H1 (cell line): ENCODE results near the gene NAV2. TPM values are rescaled to one million over a fixed set of nuclear protein-coding genes. Genes with fewer than 3 reads are reported as not detected.

Experiments
- CTCF ChIA-PET: fragments of 300-600 bp; sonication (Branson Sonifier 250); formaldehyde crosslinking; loops from one replicate; lab custom pipeline; 2021; ENCODE audit not compliant: partially characterized antibody; lab: Charles Lee
- POLR2A ChIA-PET: fragments of 300-600 bp; sonication (Branson Sonifier 250); formaldehyde crosslinking; loops from one replicate; lab custom pipeline; 2021; ENCODE audit warnings: inconsistent platforms; ENCODE audit not compliant: partially characterized antibody; lab: Charles Lee
- DNase-seq, 2 experiments: peaks; one replicate each; pipeline versions ENCODE4 v3.0.0 to v3.0.0-alpha.2; 2010 to 2022; ENCODE audit warnings: low spot score in 2 of 2, low read depth in 1 of 2, mixed read lengths in 1 of 2
- FAIRE-seq: peaks from 2 replicates; lab custom pipeline; 2011; peaks lifted over from hg19 to GRCh38; lab: Jason Lieb, UNC
- H2AFZ ChIP-seq: 2 replicates; pipeline ENCODE4 v1.8.1; 2012; ENCODE audit warnings: low read length, inconsistent platforms
- H2AK5ac ChIP-seq: 2 replicates; pipeline ENCODE4 v1.6.1; 2013; ENCODE audit warnings: low read depth, low read length
- H2BK120ac ChIP-seq: replicated peaks from 2 replicates; pipeline ENCODE3; 2013; ENCODE audit warnings: low read depth, low read length, inconsistent platforms
- H2BK12ac ChIP-seq: 2 replicates; pipeline ENCODE4 v1.6.1; 2013; ENCODE audit warnings: low read depth, low read length
- H2BK15ac ChIP-seq: 2 replicates; pipeline ENCODE4 v1.6.1; 2013; ENCODE audit warnings: low read length
- H2BK20ac ChIP-seq: 2 replicates; pipeline ENCODE4 v1.6.1; 2013; ENCODE audit warnings: low read length
- H2BK5ac ChIP-seq: 2 replicates; pipeline ENCODE4 v1.6.1; 2013; ENCODE audit warnings: low read depth, low read length
- H3K14ac ChIP-seq: 2 replicates; pipeline ENCODE4 v1.6.1; 2013; ENCODE audit warnings: inconsistent platforms; ENCODE audit not compliant: insufficient read length
- H3K18ac ChIP-seq: 2 replicates; pipeline ENCODE4 v1.6.1; 2013; ENCODE audit warnings: low read length; ENCODE audit errors: extremely low read depth
- H3K23ac ChIP-seq: 2 replicates; pipeline ENCODE4 v1.6.1; 2013; ENCODE audit warnings: inconsistent platforms; ENCODE audit not compliant: insufficient read length
- H3K23me2 ChIP-seq: 2 replicates; pipeline ENCODE4 v1.6.1; 2013; ENCODE audit warnings: low read depth, low read length
- H3K27ac ChIP-seq: 2 replicates; pipeline ENCODE4 v1.6.1; 2011; ENCODE audit warnings: low read depth, low read length, inconsistent platforms
- H3K27me3 ChIP-seq, 4 experiments: replicated peaks in 1 of 4; 1 replicate in 1 of 4; 2 replicates in 3 of 4; pipeline versions ENCODE4 v1.6.1 to v1.8.1; 2011 to 2013; ENCODE audit warnings: low read length in 3 of 4, mild to moderate bottlenecking in 3 of 4, inconsistent platforms in 2 of 4, mixed read lengths in 2 of 4, moderate library complexity in 1 of 4; ENCODE audit not compliant: control insufficient read depth in 3 of 4, insufficient read depth in 3 of 4; ENCODE audit errors: extremely low read depth in 1 of 4
- H3K36me3 ChIP-seq, 4 experiments: 2 replicates each; pipeline versions ENCODE4 v1.6.1 to v1.8.1; 2011 to 2013; ENCODE audit warnings: mild to moderate bottlenecking in 4 of 4, low read length in 3 of 4, moderate library complexity in 2 of 4, control low read depth in 1 of 4, inconsistent platforms in 1 of 4; ENCODE audit not compliant: insufficient read depth in 4 of 4, control insufficient read depth in 2 of 4
- H3K4ac ChIP-seq: replicated peaks from 2 replicates; pipeline ENCODE3; 2013; ENCODE audit warnings: low read length, low read depth, mixed read lengths, inconsistent platforms; ENCODE audit not compliant: insufficient read length
- H3K4me1 ChIP-seq, 4 experiments: replicated peaks in 1 of 4; 1 replicate in 1 of 4; 2 replicates in 3 of 4; pipeline versions ENCODE4 v1.6.1 to v1.8.1; 2011 to 2013; ENCODE audit warnings: low read length in 3 of 4, inconsistent platforms in 2 of 4, mixed read lengths in 1 of 4; ENCODE audit not compliant: insufficient read depth in 4 of 4, control insufficient read depth in 3 of 4
- H3K4me2 ChIP-seq, 2 experiments: 2 replicates each; pipeline versions ENCODE4 v1.6.1 to v1.8.1; 2011 to 2013; ENCODE audit warnings: low read depth in 2 of 2, low read length in 2 of 2, control low read depth in 1 of 2, inconsistent platforms in 1 of 2, mild to moderate bottlenecking in 1 of 2; ENCODE audit not compliant: insufficient read depth in 1 of 2
- H3K4me3 ChIP-seq, 4 experiments: fragments of 200-600, 300-600 bp in 1 of 4; sonication (generic), shearing (Covaris generic), sonication (Bioruptor Twin) in 1 of 4; 2 replicates each; pipeline versions ENCODE4 v1.5.1 to v1.8.1; 2011 to 2016; ENCODE audit warnings: low read length in 4 of 4, low read depth in 3 of 4, control low read depth in 2 of 4, inconsistent platforms in 2 of 4, mild to moderate bottlenecking in 2 of 4, mixed read lengths in 1 of 4, moderate library complexity in 1 of 4; ENCODE audit not compliant: insufficient read depth in 2 of 4; ENCODE audit errors: extremely low read depth in 1 of 4
- H3K56ac ChIP-seq: replicated peaks from 2 replicates; pipeline ENCODE3; 2013; ENCODE audit warnings: low read depth, mild to moderate bottlenecking, mixed read lengths, low read length, inconsistent platforms; ENCODE audit not compliant: insufficient read length
- H3K79me1 ChIP-seq: 2 replicates; pipeline ENCODE4 v1.6.1; 2013; ENCODE audit warnings: low read depth, low read length, control low read depth
- H3K79me2 ChIP-seq, 2 experiments: 2 replicates each; pipeline versions ENCODE4 v1.6.1 to v1.8.1; 2012 to 2013; ENCODE audit warnings: low read length in 2 of 2, mild to moderate bottlenecking in 2 of 2, inconsistent platforms in 1 of 2; ENCODE audit not compliant: insufficient read depth in 2 of 2, control insufficient read depth in 1 of 2
- H3K9ac ChIP-seq, 4 experiments: replicated peaks in 1 of 4; 1 replicate in 1 of 4; 2 replicates in 3 of 4; pipeline versions ENCODE4 v1.6.1 to v1.8.1; 2011 to 2013; ENCODE audit warnings: low read depth in 3 of 4, low read length in 3 of 4, control low read depth in 2 of 4, mild to moderate bottlenecking in 2 of 4, moderate library complexity in 2 of 4, inconsistent platforms in 1 of 4; ENCODE audit errors: extremely low read depth in 1 of 4
- H3K9me3 ChIP-seq, 2 experiments: 2 replicates each; pipeline versions ENCODE4 v1.6.1 to v1.8.1; 2012 to 2013; ENCODE audit warnings: mild to moderate bottlenecking in 2 of 2, moderate library complexity in 2 of 2, control low read depth in 1 of 2, inconsistent platforms in 1 of 2, low read depth in 1 of 2, low read length in 1 of 2, mixed read lengths in 1 of 2; ENCODE audit not compliant: insufficient read depth in 2 of 2
- H4K20me1 ChIP-seq, 2 experiments: replicated peaks in 1 of 2; 2 replicates each; pipeline versions ENCODE3 to v1.8.1; 2011 to 2013; ENCODE audit warnings: inconsistent platforms in 2 of 2, low read length in 2 of 2, mild to moderate bottlenecking in 1 of 2; ENCODE audit not compliant: insufficient read depth in 2 of 2, control insufficient read depth in 1 of 2
- H4K5ac ChIP-seq: 2 replicates; pipeline ENCODE4 v1.6.1; 2013; ENCODE audit warnings: low read length, low read depth, mixed read lengths, inconsistent platforms; ENCODE audit not compliant: insufficient read length
- H4K8ac ChIP-seq: 2 replicates; pipeline ENCODE4 v1.8.0; 2013; ENCODE audit warnings: mild to moderate bottlenecking, moderate library complexity, low read length, inconsistent platforms; ENCODE audit not compliant: insufficient read depth; ENCODE audit errors: extremely low read depth
- H4K91ac ChIP-seq: replicated peaks from 2 replicates; pipeline ENCODE3; 2013; ENCODE audit warnings: low read length, mixed read lengths, inconsistent platforms; ENCODE audit not compliant: insufficient read length
- ASH2L ChIP-seq: fragments of 200-600, 300-600 bp; sonication (generic); IDR thresholded peaks from one replicate; pipeline ENCODE4 v1.7.1; 2017; ENCODE audit warnings: low read length
- HDAC2 ChIP-seq, 2 experiments: fragments of 300-600 bp in 1 of 2; sonication (generic) in 1 of 2; IDR thresholded peaks; 2 replicates each; pipeline ENCODE4 v1.6.1; 2011 to 2012; ENCODE audit warnings: low read depth in 2 of 2, low read length in 2 of 2, mild to moderate bottlenecking in 2 of 2, moderate library complexity in 2 of 2, borderline replicate concordance in 1 of 2, inconsistent platforms in 1 of 2
- RNF2 ChIP-seq: fragments of 200-900, 300-1000 bp; sonication (generic); IDR thresholded peaks from 2 replicates; pipeline ENCODE4 v1.7.1; 2016; ENCODE audit warnings: borderline replicate concordance, low read depth, mild to moderate bottlenecking, antibody characterized with exemption, low read length; ENCODE audit not compliant: poor library complexity, severe bottlenecking; ENCODE audit errors: missing control alignments
- SP1 ChIP-seq: IDR thresholded peaks from 2 replicates; pipeline ENCODE4 v1.6.1; 2011; ENCODE audit warnings: low read depth, low read length
- TBP ChIP-seq: IDR thresholded peaks from 2 replicates; pipeline ENCODE4 v1.6.1; 2011; ENCODE audit warnings: low read depth, low read length, improper control_type of control experiment
- WGBS, 2 experiments: shearing (Covaris generic) in 1 of 2; methylation state at CpG; one replicate each; pipeline versions ENCODE4 v1.1.6 to v1.1.7; 2013 to 2015; ENCODE audit warnings: low lambda C conversion rate in 2 of 2, mixed read lengths in 2 of 2, inconsistent platforms in 1 of 2, low coverage in 1 of 2, missing lambda C conversion rate in 1 of 2; ENCODE audit not compliant: insufficient replicate concordance in 2 of 2, insufficient coverage in 1 of 2, insufficient read length in 1 of 2; ENCODE audit errors: extremely low coverage in 1 of 2, missing lambda C conversion rate in 1 of 2; 5-methylcytosine and 5-hydroxymethylcytosine counted together
- polyA plus RNA-seq, 7 experiments: library from polyadenylated mRNA; depleted of rRNA in 3 of 7; stranded (reverse) in 5 of 7; unstranded in 2 of 7; fragments of >200 nt in 5 of 7; fragments of 200-250 nt in 2 of 7; gene quantifications; 1 replicate in 5 of 7; 2 replicates in 1 of 7; 4 replicates in 1 of 7; pipeline versions ENCODE4 v1.2.1 to v1.2.3, GENCODE V29; 2011 to 2013; ENCODE audit warnings: missing spikeins in 2 of 7, mixed read lengths in 2 of 7
- total RNA-seq: library from RNA; stranded (reverse); fragmentation: NEBNext Ultra II Directional; extraction: Animal tissue kit (Norgen Biotek cat#: 25700); gene quantifications from 2 replicates; pipeline ENCODE4 v1.2.1, GENCODE V29; 2021
- TF ChIP-seq, protein P1 (sequence below): IDR thresholded peaks from 2 replicates; pipeline ENCODE4 v1.6.1; 2012; ENCODE audit warnings: inconsistent platforms

The NAV2 gene
- total and polyA plus RNA-seq, 2 of the 8 experiments (the other 6 are each of a cell fraction or from before 2014, with no cell fraction given): 35.6 to 73.6 TPM

GRCh38 chr11:20065406-20065805 is 352.8 kb downstream of the NAV2 start:
- CTCF ChIA-PET: interaction anchor here (1.2 to 3.7 kb wide), 9 partner anchors 12 to 130 kb away, joined by 3 to 16 read pairs (median 4); no protein-coding TSS in a partner anchor
- H3K23me2 ChIP-seq: no peaks in the 10 kb centered on the region
- H3K27me3 ChIP-seq: no peaks in the 10 kb centered on the region
- no peak overlapping the region for H3K4me3 ChIP-seq
- H3K4me2 ChIP-seq: peak overlapping the region; percentile 20 to 41
- no peaks in the 10 kb centered on the region for H3K9me3 ChIP-seq
- peak overlapping the region; percentile 72 for H2BK120ac ChIP-seq
- H2AK5ac ChIP-seq: peak overlapping the region; percentile 91; the same call in 1 of the 2 replicates
- no peak overlapping the region for H3K14ac ChIP-seq
- no peak overlapping the region; the same call in 1 of the 2 replicates for H2BK15ac ChIP-seq
- H3K79me2 ChIP-seq: no peaks in the 10 kb centered on the region; a peak in 1 of 4 replicates
- H3K9ac ChIP-seq: no peak overlapping the region
- no peaks in the 10 kb centered on the region for H4K20me1 ChIP-seq
- H2AFZ ChIP-seq: no peak overlapping the region
- H2BK12ac ChIP-seq: peak overlapping the region; percentile 94
- H3K56ac ChIP-seq: peak overlapping the region; percentile 65
- peak overlapping the region; percentile 98 for H3K4ac ChIP-seq
- H3K27ac ChIP-seq: no peak overlapping the region; the same call in 1 of the 2 replicates
- H3K23ac ChIP-seq: peak overlapping the region; percentile 62
- peaks cover 4 to 44% (median 35%) of the 10 kb centered on the region in 4 experiments; a peak in 6 of 8 replicates for H3K36me3 ChIP-seq
- no peaks in the 10 kb centered on the region for H3K79me1 ChIP-seq
- POLR2A ChIA-PET: interaction anchor here (1.5 to 3.3 kb wide), 2 partner anchors 14 to 38 kb away, joined by 4 to 16 read pairs; no protein-coding TSS in a partner anchor
- peak overlapping the region; percentile 92; the same call in 1 of the 2 replicates for H2BK5ac ChIP-seq
- no peak for DNase-seq
- no peak for FAIRE-seq
- peak overlapping the region; percentile 96 for H2BK20ac ChIP-seq
- peak overlapping the region; percentile 64; the same call in 1 of the 2 replicates for H3K18ac ChIP-seq
- H4K8ac ChIP-seq: no peak overlapping the region
- 73% methylated on average over 2 of the region's 2 CpGs; no CpG with 5 or more reads in 1 of the 2 experiments for WGBS, 2 experiments
- peak overlapping the region; percentile 31 for H4K5ac ChIP-seq
- H4K91ac ChIP-seq: peak overlapping the region; percentile 84
- peaks cover 0 to 16% (median 14%) of the 10 kb centered on the region in 4 experiments; a peak in 6 of 7 replicates for H3K4me1 ChIP-seq
- TF ChIP-seq HDAC2 (IDR thresholded peaks at IDR 0.05; ENCODE audit: borderline replicate concordance in 1 of 2, low read depth in 2 of 2, low read length in 2 of 2) (no peak), ASH2L (no peak), TBP (no peak), RNF2 (no peak), SP1 (no peak)
- TF ChIP-seq, protein P1, sequence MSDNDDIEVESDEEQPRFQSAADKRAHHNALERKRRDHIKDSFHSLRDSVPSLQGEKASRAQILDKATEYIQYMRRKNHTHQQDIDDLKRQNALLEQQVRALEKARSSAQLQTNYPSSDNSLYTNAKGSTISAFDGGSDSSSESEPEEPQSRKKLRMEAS: 0 out of 2 replicates have a peak, but pooled peaks have one; percentile 14
